HT-29 (cell line): Measurements from ENCODE around the gene ZNF107. TPM values are rescaled to one million over a fixed set of nuclear protein-coding genes. Genes with fewer than 3 reads are reported as not detected.
A peak's percentile ranks its signal among the peaks of the same experiment; 100 is the strongest.
"Not testable (repeated sequence)": the region's sequence is repeated elsewhere in the genome, so short reads cannot be mapped to it uniquely, and the experiment has no call there.

Experiments used
- DNase-seq: peaks from one replicate; pipeline ENCODE4 v3.0.0-alpha.2; 2015; ENCODE audit warnings: low spot score
- small RNA-seq: library from RNA; depleted of rRNA; stranded (forward); fragments of <200 nt; gene quantifications from one replicate; pipeline ENCODE3, GENCODE V24; 2014
- total RNA-seq: library from RNA; depleted of rRNA; stranded (reverse); fragments of >200 nt; shearing (Covaris generic); gene quantifications from 2 replicates; pipeline ENCODE4 v1.2.3, GENCODE V29; 2014; rRNA removed

ZNF107 gene
- total RNA-seq, 1 experiment from 2014 or later, result 3.6 TPM

DNA sequence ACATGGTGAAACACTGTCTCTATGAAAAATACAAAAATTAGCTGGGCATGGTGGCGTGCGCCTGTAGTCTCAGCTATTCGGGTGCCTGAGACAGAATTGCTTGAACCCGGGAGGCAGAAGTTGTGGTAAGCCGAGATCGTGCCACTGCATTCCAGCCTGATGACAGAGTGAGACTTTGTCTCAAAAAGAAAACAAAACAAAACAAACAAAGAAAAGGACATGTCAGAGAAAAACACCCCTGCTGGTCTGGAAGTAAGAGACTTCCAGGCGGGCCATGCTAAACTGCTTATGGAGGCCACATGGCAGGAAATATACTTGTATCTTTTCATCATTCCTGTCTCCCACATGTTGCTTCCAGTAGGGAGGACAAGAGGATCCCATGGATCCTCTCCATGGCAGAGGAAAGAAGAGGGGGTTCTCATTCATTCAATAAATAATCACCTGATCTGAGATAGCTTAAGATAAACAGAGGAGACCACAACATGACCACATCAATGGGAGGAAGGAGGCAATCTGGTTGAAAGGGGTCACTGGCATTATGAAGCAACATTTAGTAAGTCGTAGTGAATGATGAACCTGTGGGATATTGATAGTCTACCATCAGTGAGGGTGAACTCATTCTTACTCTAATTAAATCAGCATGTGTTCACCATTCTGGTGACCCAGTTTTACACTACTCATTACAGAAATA is 67.8 kb downstream of the ZNF107 start:
- DNase-seq, result no peak

DNA sequence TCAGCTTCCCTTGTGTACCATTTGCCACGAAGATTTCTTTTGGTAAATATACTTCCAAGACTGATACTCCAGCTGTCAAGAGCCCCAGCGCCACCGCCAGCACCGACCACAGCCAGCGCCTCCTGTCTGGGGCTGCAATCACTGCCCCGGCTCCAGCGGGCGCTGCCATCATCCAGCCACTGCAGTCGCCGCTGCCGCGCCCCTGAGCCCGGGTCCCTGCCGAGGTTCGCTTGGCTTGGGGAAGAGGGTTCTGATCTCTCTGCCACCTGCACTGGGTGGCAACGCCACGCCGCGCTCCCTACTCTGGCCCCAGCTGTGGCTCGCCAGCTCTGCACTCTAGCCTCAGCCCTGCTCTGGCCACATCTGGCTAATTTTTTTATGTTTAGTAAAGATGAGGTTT is 70.6 kb downstream of the ZNF107 start:
- DNase-seq, result no peak

DNA sequence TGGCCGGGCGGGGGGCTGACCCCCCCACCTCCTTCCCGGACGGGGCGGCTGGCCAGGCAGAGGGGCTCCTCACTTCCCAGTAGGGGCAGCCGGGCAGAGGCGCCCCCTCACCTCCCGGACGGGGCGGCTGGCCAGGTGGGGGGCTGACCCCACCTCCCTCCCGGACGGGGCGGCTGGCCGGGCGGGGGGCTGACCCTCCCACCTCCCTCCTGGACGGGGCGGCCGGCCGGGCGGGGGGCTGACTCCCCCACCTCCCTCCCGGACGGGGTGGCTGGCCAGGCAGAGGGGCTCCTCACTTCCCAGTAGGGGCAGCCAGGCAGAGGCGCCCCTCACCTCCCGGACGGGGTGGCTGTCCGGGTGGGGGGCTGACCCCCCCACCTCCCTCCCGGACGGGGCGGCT is 72.5 kb downstream of the ZNF107 start:
- DNase-seq, result not testable (repeated sequence)

DNA sequence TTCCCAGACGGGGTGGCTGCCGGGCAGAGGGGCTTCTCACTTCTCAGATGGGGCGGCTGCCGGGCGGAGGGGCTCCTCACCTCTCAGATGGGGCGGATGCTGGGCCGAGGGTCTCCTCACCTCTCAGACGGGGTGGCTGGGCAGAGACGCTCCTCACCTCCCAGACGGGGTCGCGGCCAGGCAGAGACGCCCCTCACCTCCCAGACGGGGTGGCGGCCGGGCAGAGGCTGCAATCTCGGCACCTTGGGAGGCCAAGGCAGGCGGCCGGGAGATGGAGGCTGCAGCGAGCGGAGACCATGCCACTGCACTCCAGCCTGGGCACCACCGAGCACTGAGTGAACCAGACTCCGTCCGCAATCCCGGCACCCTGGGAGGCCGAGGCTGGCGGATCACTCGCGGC is 73.0 kb downstream of the ZNF107 start:
- DNase-seq, result not testable (repeated sequence)

DNA sequence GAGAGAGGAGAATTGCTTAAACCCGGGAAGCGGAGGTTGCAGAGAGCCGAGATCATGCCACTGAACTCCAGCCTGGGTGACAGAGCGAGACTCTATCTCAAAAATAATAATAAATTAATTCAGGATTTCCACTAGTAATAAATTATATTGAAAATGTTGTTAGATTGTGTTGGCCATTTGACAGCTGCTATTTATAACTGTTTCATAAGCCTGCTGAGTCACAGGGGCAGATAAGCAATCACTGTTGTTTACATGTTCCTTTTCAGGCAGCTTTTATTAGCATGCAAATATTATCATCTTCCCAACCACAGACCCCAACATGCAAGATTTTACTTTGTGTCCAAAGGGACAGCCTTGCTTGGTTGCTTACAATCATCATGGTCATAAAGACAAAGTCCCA is 78.7 kb downstream of the ZNF107 start:
- DNase-seq, result no peak

DNA sequence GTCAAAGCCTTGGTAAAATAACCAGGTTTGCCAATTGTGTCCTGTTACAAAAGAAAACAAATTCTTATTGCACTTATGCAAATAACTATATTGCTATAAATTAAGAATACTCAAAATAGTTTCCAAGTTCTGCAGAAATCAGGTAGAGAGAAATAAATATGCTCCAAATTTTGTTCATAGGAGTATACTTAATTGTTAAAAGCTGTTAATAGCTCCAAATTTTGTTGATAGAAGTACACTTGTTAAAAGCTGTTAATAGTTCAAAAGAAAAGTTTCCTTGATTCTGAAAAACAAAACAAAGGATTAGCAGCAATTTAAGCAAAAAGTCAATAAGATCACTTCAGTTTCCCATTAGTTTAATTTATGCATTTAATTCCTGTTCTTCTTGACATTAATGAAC is 81.9 kb downstream of the ZNF107 start:
- no peak for DNase-seq

DNA sequence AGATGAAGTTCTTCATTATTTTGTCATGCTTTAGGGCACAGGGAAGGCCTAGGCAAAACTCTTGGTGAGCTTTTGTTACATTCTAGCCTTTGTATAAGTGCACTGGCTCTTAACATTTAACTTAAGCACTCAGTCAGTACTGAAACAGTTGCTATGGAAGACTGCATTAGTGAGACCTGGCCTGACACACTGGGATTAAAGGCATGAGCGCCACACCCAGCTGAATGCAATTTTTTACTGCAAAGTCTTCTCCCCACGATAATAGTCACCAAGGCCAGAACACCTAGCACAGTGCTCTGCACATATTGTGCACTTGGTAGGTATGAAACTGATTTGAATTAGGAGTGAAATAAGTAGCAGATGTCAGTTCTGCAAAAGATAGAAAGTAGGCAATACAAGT is 87.1 kb downstream of the ZNF107 start:
- DNase-seq, result no peak

DNA sequence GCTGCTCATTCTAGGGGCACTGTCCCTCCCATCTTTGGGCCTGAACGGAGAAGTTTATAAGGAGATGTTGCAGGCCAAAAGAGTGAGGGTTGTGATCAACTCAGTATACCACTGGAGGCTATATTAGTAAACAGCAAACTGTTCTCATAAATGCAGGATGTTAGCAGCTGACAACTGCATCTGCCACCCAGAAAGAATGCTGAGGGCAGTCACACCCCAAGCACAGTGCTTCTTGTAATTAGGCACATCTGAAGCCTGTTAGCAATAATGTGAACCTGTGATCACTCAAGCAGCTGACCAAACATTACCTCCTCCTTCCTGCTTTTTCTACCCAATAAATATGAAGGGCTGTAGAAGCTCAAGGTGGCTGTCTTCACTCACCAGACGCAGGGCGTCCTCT is 89.9 kb downstream of the ZNF107 start:
- no peak for DNase-seq

DNA sequence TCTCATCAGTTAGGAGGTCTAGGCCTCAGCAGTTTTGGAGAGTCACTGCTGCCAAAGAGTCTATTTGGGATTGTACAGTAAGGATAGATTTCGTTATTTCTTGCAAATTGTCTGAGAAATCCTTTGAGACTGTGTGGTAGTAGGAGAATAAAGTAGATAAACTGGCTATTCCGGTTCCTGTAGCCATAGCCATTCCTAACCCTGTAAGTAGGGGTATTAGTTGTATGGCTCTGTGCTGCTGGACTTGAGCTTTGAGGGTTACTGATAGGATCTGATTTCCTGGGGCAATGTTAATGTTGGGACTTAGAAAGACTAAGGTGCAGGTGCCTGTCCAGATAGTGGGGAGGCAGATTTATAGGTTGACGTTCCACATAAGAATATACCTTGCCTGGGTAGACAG is 92.2 kb downstream of the ZNF107 start:
- DNase-seq, result peak; percentile 36

Small RNA genes lying within 50 kb of the gene (small RNA-seq; reads per million reads assigned to genes)
- gene MIR6839, result not detected

Other genes starting within 250 kb of the ZNF107 start
- 4.2 and 4.4 TPM in 2 replicates for gene ZNF680, start 103.1 kb upstream of the ZNF107 start, total RNA-seq
- 2.6 and 5.3 TPM in 2 replicates for gene ZNF138, start 128.3 kb downstream of the ZNF107 start, total RNA-seq
- 1.5 and 3.2 TPM in 2 replicates for gene ZNF273, start 237.1 kb downstream of the ZNF107 start, total RNA-seq